DOHH2 (cell line): ENCODE results near the gene TRIM66.

ENCODE experiments used
- CTCF ChIP-seq: fragments of 200-600 bp; sonication (generic); IDR thresholded peaks from one replicate; pipeline ENCODE4 v1.5.1; 2014; ENCODE audit warnings: antibody characterized with exemption, mild to moderate bottlenecking, low read depth, low read length; ENCODE audit not compliant: poor library complexity, severe bottlenecking
- EZH2phosphoT487 ChIP-seq: fragments of 200-600 bp; sonication (generic); IDR thresholded peaks from 2 replicates; pipeline ENCODE4 v1.6.1; 2017; ENCODE audit warnings: borderline replicate concordance, mild to moderate bottlenecking, antibody characterized with exemption, low read length, moderate library complexity, mixed read lengths

GRCh38 chr11:8688414-8689362, 6.2 kb upstream of the TRIM66 start:
- TF ChIP-seq CTCF = peak; percentile 26
- TF ChIP-seq EZH2phosphoT487 = no peak
